Keratinocyte (primary cell): ENCODE results near the gene RNF175. TPM values are rescaled to one million over a fixed set of nuclear protein-coding genes. Genes with fewer than 3 reads are reported as not detected.

Experiments
- DNase-seq: peaks from one replicate; pipeline ENCODE4 v3.0.0-alpha.2; 2011; ENCODE audit warnings: low read depth, missing footprints, low spot score
- FAIRE-seq: peaks from 2 replicates; lab custom pipeline; 2011; peaks lifted over from hg19 to GRCh38; lab: Jason Lieb, UNC
- H2AFZ ChIP-seq: 2 replicates; pipeline ENCODE4 v1.6.0; 2012; ENCODE audit warnings: low read length, control low read depth, inconsistent platforms; ENCODE audit not compliant: control insufficient read depth
- H3K27ac ChIP-seq: 2 replicates; pipeline ENCODE4 v1.5.1; 2011; ENCODE audit warnings: low read length; ENCODE audit not compliant: control insufficient read depth, insufficient read depth
- H3K27me3 ChIP-seq: 3 replicates; pipeline ENCODE4 v1.6.0; 2011; ENCODE audit warnings: low read length; ENCODE audit not compliant: control insufficient read depth, insufficient read depth; ENCODE audit errors: extremely low read depth
- H3K36me3 ChIP-seq, 2 experiments: 2 replicates in 1 of 2; 3 replicates in 1 of 2; pipeline ENCODE4 v1.5.1; 2011; ENCODE audit warnings: low read length in 2 of 2, mild to moderate bottlenecking in 1 of 2; ENCODE audit not compliant: control insufficient read depth in 2 of 2, insufficient read depth in 2 of 2; ENCODE audit errors: extremely low read depth in 1 of 2
- H3K4me1 ChIP-seq: 3 replicates; pipeline ENCODE4 v1.5.1; 2011; ENCODE audit warnings: low read length; ENCODE audit not compliant: control insufficient read depth, insufficient read depth; ENCODE audit errors: extremely low read depth
- H3K4me2 ChIP-seq: 3 replicates; pipeline ENCODE4 v1.6.0; 2011; ENCODE audit warnings: low read depth, low read length; ENCODE audit not compliant: control insufficient read depth, insufficient read depth; ENCODE audit errors: extremely low read depth
- H3K4me3 ChIP-seq, 3 experiments: fragments of 200-600 bp in 1 of 3; sonication (generic) in 1 of 3; 2 replicates in 2 of 3; 3 replicates in 1 of 3; pipeline ENCODE4 v1.5.1; 2011 to 2016; ENCODE audit warnings: low read length in 3 of 3, mild to moderate bottlenecking in 3 of 3, control low read depth in 2 of 3, inconsistent platforms in 1 of 3, low read depth in 1 of 3, mixed read lengths in 1 of 3, mixed run types in 1 of 3, moderate library complexity in 1 of 3; ENCODE audit not compliant: control insufficient read depth in 2 of 3, insufficient read depth in 2 of 3; ENCODE audit errors: extremely low read depth in 1 of 3
- H3K79me2 ChIP-seq: 2 replicates; pipeline ENCODE4 v1.6.0; 2012; ENCODE audit warnings: low read length; ENCODE audit not compliant: control insufficient read depth, insufficient read depth
- H3K9ac ChIP-seq: 3 replicates; pipeline ENCODE4 v1.6.0; 2011; ENCODE audit warnings: low read length; ENCODE audit not compliant: control insufficient read depth, insufficient read depth; ENCODE audit errors: extremely low read depth
- H3K9me1 ChIP-seq: 3 replicates; pipeline ENCODE4 v1.6.0; 2011; ENCODE audit warnings: low read length; ENCODE audit not compliant: control insufficient read depth, insufficient read depth; ENCODE audit errors: extremely low read depth
- H3K9me3 ChIP-seq: 2 replicates; pipeline ENCODE4 v1.5.1; 2012; ENCODE audit warnings: low read depth, low read length; ENCODE audit not compliant: control insufficient read depth
- H4K20me1 ChIP-seq: 3 replicates; pipeline ENCODE4 v1.6.0; 2011; ENCODE audit warnings: low read length; ENCODE audit not compliant: control insufficient read depth, insufficient read depth; ENCODE audit errors: extremely low read depth
- EZH2 ChIP-seq: IDR thresholded peaks from one replicate; pipeline ENCODE4 v1.6.1; 2012; ENCODE audit warnings: inconsistent platforms, mild to moderate bottlenecking, low read length, moderate library complexity
- dilution Hi-C: fragments of 300-500 bp; cut with MboI; formaldehyde crosslinking; loops from one replicate; pipeline ENCODE4 v1.7.0; 2020; ENCODE audit warnings: low sequenced_read_pairs; ENCODE audit not compliant: extremely low pct_ligation_motif_present
- polyA plus RNA-seq, 5 experiments: library from polyadenylated mRNA; depleted of rRNA in 3 of 5; stranded (reverse) in 3 of 5; stranded (forward) in 1 of 5; unstranded in 1 of 5; fragments of >200 nt; gene quantifications; 1 replicate in 1 of 5; 2 replicates in 3 of 5; 3 replicates in 1 of 5; pipeline versions ENCODE4 v1.2.1 to v1.2.3, GENCODE V29; 2011 to 2012; ENCODE audit warnings: missing spikeins in 2 of 5, low read depth in 1 of 5, low replicate concordance in 1 of 5
- TF ChIP-seq, protein P1 (sequence below), 3 experiments: IDR thresholded peaks in 1 of 3; conservative IDR thresholded peaks in 1 of 3; optimal IDR thresholded peaks in 1 of 3; 2 replicates in 2 of 3; 3 replicates in 1 of 3; pipeline versions ENCODE3 to v1.5.1; 2011; ENCODE audit warnings: low read length in 3 of 3, mild to moderate bottlenecking in 3 of 3, moderate library complexity in 2 of 3, control low read depth in 1 of 3, inconsistent platforms in 1 of 3; ENCODE audit not compliant: insufficient read depth in 2 of 3; ENCODE audit errors: extremely low read depth in 1 of 3

Gene RNF175
- polyA plus RNA-seq, 1 donor (not counting 4 experiments of a cell fraction or from before 2014, with no cell fraction given) = not detected

DNA sequence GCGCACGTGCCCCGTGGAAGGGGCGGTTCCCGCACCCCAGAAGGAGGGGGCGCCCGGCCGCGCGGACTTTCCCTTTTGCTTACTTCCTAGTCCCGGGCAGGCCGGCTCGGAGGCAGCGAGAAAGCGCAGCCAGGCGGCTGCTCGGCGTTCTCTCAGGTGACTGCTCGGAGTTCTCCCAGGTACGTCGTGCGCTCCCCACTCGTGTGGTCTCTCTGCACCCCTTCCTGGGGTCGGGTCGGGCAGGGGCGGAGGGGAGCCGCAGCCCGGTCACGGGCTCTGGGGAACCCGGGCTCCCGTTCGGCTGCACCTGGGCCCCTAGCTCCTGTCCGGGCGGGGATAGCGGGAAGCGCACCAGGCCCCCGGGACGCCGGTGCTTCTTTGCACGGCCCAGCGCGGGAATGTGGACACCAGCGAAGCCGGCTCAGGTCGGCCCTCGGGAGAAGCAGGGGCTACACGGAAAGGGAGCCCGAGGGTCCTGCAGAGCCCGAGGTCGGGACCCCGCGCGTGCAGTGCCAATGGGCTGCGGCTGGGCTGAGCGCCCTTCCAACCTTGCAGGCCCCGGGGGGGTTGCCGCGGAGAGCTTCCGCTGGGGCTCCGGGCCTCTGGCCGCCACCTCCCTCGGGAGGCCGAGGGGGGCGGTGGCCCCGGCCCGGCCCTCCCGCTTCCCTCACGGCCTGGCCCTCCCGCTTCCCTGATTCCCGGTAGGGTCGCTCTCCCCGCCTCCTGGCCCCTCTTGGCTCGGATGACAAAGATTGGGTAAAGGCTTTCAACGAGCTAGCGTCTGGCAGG is 75.4 kb downstream of the RNF175 start, which contains the start of gene TLR2:
TSS of gene TLR2 (plus strand) at position 99 of the 789 bp plus-strand sequence. CDS start 18,628 bp downstream, outside the sequence.
- Histone ChIP-seq H3K27me3 (peaks cover 16% of the 10 kb centered on the region), H3K79me2 (no peaks in the 10 kb centered on the region), H3K36me3 (no peaks in the 10 kb centered on the region), H4K20me1 (no peaks in the 10 kb centered on the region), H3K9me1 (no peaks in the 10 kb centered on the region), H3K4me2 (peak within 1 kb of the TSS; percentile 79), H3K4me1 (peaks cover 2% of the 10 kb centered on the region), H3K9me3 (peaks cover 2% of the 10 kb centered on the region), H3K27ac (no peak within 1 kb of the TSS), H3K4me3 (peak within 1 kb of the TSS; percentile 40 to 64 (median 59)), H3K9ac (peak within 1 kb of the TSS; percentile 62), H2AFZ (peak within 1 kb of the TSS; percentile 52)
- dilution Hi-C loops = no loop called here
- DNase-seq (no peak), FAIRE-seq (no peak)
- TF ChIP-seq, protein P1, sequence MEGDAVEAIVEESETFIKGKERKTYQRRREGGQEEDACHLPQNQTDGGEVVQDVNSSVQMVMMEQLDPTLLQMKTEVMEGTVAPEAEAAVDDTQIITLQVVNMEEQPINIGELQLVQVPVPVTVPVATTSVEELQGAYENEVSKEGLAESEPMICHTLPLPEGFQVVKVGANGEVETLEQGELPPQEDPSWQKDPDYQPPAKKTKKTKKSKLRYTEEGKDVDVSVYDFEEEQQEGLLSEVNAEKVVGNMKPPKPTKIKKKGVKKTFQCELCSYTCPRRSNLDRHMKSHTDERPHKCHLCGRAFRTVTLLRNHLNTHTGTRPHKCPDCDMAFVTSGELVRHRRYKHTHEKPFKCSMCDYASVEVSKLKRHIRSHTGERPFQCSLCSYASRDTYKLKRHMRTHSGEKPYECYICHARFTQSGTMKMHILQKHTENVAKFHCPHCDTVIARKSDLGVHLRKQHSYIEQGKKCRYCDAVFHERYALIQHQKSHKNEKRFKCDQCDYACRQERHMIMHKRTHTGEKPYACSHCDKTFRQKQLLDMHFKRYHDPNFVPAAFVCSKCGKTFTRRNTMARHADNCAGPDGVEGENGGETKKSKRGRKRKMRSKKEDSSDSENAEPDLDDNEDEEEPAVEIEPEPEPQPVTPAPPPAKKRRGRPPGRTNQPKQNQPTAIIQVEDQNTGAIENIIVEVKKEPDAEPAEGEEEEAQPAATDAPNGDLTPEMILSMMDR (optimal IDR thresholded peaks at IDR 0.05 in 1 of 3, IDR thresholded peaks at IDR 0.05 in 1 of 3, conservative IDR thresholded peaks at IDR 0.05 in 1 of 3; ENCODE audit: extremely low read depth in 1 of 3, insufficient read depth in 2 of 3, low read length in 3 of 3) = no peak
- TF ChIP-seq EZH2 = no peak

DNA sequence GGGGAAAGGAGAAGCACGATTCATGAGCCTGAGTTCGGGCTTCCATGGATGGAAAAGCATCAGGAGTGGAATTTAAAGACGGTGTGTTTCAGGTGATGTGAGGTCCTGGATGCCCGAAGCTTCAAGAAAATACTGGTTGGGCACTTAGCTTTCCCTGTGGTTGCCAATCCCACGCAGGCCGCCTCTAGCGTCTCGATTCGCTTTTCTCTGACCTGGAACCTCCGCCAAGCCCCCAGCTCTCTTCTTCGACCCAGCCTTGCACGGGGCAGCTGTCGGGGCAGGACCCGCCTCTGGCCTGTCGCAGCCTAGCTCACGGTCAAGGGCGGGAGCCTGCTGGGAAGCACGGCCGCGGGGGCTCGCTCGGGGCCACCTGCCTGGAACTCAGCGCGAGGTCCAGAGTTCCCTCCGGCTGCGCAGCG is 76.1 kb downstream of the RNF175 start:
- DNase-seq = no peak
- dilution Hi-C loops = no loop called here
- peak; percentile 39 for TF ChIP-seq EZH2
- TF ChIP-seq, protein P1 (optimal IDR thresholded peaks at IDR 0.05 in 1 of 3, IDR thresholded peaks at IDR 0.05 in 1 of 3, conservative IDR thresholded peaks at IDR 0.05 in 1 of 3; ENCODE audit: extremely low read depth in 1 of 3, insufficient read depth in 2 of 3, low read length in 3 of 3) = no peak
- no peaks in the 10 kb centered on the region for H4K20me1 ChIP-seq
- H3K9ac ChIP-seq = peak overlapping the region; percentile 62
- H3K79me2 ChIP-seq = no peaks in the 10 kb centered on the region
- no peaks in the 10 kb centered on the region for H3K9me1 ChIP-seq
- FAIRE-seq = no peak
- peaks cover 2% of the 10 kb centered on the region for H3K9me3 ChIP-seq
- peaks cover 16% of the 10 kb centered on the region for H3K27me3 ChIP-seq
- H3K4me2 ChIP-seq = peak overlapping the region; percentile 79
- H3K36me3 ChIP-seq = no peaks in the 10 kb centered on the region
- peak overlapping the region; percentile 40 to 64 (median 59) for H3K4me3 ChIP-seq
- peak overlapping the region; percentile 52 for H2AFZ ChIP-seq
- H3K4me1 ChIP-seq = peaks cover 2% of the 10 kb centered on the region
- H3K27ac ChIP-seq = no peak overlapping the region
